Kidney epithelial cell (primary cell): Measurements from ENCODE around the gene GOLPH3L. TPM values are rescaled to one million over a fixed set of nuclear protein-coding genes. Genes with fewer than 3 reads are reported as not detected.

ENCODE experiments used
- DNase-seq: peaks from one replicate; pipeline ENCODE4 v3.0.0-alpha.2; 2010; ENCODE audit warnings: low read depth
- H3K27me3 ChIP-seq: 2 replicates; pipeline ENCODE4 v1.6.0; 2011; ENCODE audit warnings: low read length; ENCODE audit not compliant: control insufficient read depth, insufficient read depth
- H3K36me3 ChIP-seq: 2 replicates; pipeline ENCODE4 v1.5.1; 2011; ENCODE audit warnings: low read length; ENCODE audit not compliant: control insufficient read depth, insufficient read depth
- H3K4me3 ChIP-seq: 2 replicates; pipeline ENCODE4 v1.5.1; 2011; ENCODE audit warnings: low read depth, mild to moderate bottlenecking, control low read depth, low read length
- CTCF ChIP-seq: IDR thresholded peaks from 2 replicates; pipeline ENCODE4 v1.5.1; 2011; ENCODE audit warnings: mild to moderate bottlenecking, moderate library complexity, low read length, control low read depth, inconsistent platforms; ENCODE audit not compliant: insufficient read depth, poor library complexity, severe bottlenecking
- total RNA-seq: library from RNA; depleted of rRNA; stranded (reverse); fragments of >200 nt; gene quantifications from 2 replicates; pipeline ENCODE4 v1.2.3, GENCODE V29; 2015

Gene GOLPH3L
- total RNA-seq, 1 donor from 2014 or later: 18.2 TPM

GRCh38 chr1:150621497-150622302 lies 75.3 kb downstream of the GOLPH3L start:
- no peaks in the 10 kb centered on the region for H3K36me3 ChIP-seq
- H3K4me3 ChIP-seq: no peak overlapping the region
- H3K27me3 ChIP-seq: no peaks in the 10 kb centered on the region
- TF ChIP-seq CTCF: peak; percentile 58
- DNase-seq: no peak

GRCh38 chr1:150620919-150621318 lies 76.0 kb downstream of the GOLPH3L start:
- no peak for TF ChIP-seq CTCF
- DNase-seq: no peak
- no peak overlapping the region for H3K4me3 ChIP-seq
- no peaks in the 10 kb centered on the region for H3K36me3 ChIP-seq
- no peaks in the 10 kb centered on the region for H3K27me3 ChIP-seq

- Histone ChIP-seq H3K27me3 (no peaks in the 10 kb centered on the region), H3K36me3 (no peaks in the 10 kb centered on the region), H3K4me3 (no peak overlapping the region)
- TF ChIP-seq CTCF: no peak
- no peak for DNase-seq
These were observed 77.1 kb downstream of the GOLPH3L start for GRCh38 chr1:150619576-150620509.

GRCh38 chr1:150615346-150616201 lies 81.4 kb downstream of the GOLPH3L start:
- Histone ChIP-seq H3K36me3 (no peaks in the 10 kb centered on the region), H3K27me3 (no peaks in the 10 kb centered on the region), H3K4me3 (no peak overlapping the region)
- no peak for TF ChIP-seq CTCF
- no peak for DNase-seq

GRCh38 chr1:150613061-150613920 lies 83.7 kb downstream of the GOLPH3L start:
- H3K36me3 ChIP-seq: no peaks in the 10 kb centered on the region
- no peak for TF ChIP-seq CTCF

More at GRCh38 chr1:150613061-150613920, 83.7 kb downstream of the GOLPH3L start:
- DNase-seq: peak; percentile 74
- Histone ChIP-seq H3K27me3 (no peaks in the 10 kb centered on the region), H3K4me3 (no peak overlapping the region)
